Caco-2 (cell line): Measurements from ENCODE around the gene TBC1D17. TPM values are rescaled to one million over a fixed set of nuclear protein-coding genes. Genes with fewer than 3 reads are reported as not detected.
A peak's percentile ranks its signal among the peaks of the same experiment; 100 is the strongest.

Experiments
- BruUV-seq: library from RNA; stranded (reverse); fragments of 400-500 nt; replicated peaks from 2 replicates; lab custom pipeline; 2021; lab: Mats Ljungman, UMichigan
- CTCF ChIA-PET: fragments of 300-600 bp; sonication (Branson Sonifier 250); formaldehyde crosslinking; loops from one replicate; lab custom pipeline; 2022; ENCODE audit warnings: antibody characterized with exemption; lab: Charles Lee
- POLR2A ChIA-PET: fragments of 300-600 bp; sonication (Branson Sonifier 250); formaldehyde crosslinking; loops from one replicate; lab custom pipeline; 2022; ENCODE audit warnings: antibody characterized with exemption; lab: Charles Lee
- DNase-seq, 2 experiments: peaks; one replicate each; pipeline versions ENCODE4 v3.0.0 to v3.0.0-alpha.2; 2020 to 2022
- H3K27me3 ChIP-seq: replicated peaks from 2 replicates; pipeline ENCODE4 v1.6.0; 2011; ENCODE audit warnings: low read length; ENCODE audit not compliant: control insufficient read depth, insufficient read depth
- H3K36me3 ChIP-seq: 2 replicates; pipeline ENCODE4 v1.5.1; 2011; ENCODE audit warnings: low read length; ENCODE audit not compliant: control insufficient read depth, insufficient read depth
- H3K4me1 ChIP-seq: fragments of 250-450 bp; sonication (Bioruptor Pico); 2 replicates; pipeline ENCODE4 v1.5.1; 2020; ENCODE audit warnings: mild to moderate bottlenecking
- H3K4me3 ChIP-seq: 2 replicates; pipeline ENCODE4 v1.5.1; 2011; ENCODE audit warnings: low read depth, mild to moderate bottlenecking, control low read depth, low read length
- H3K9me3 ChIP-seq: fragments of 250-450 bp; sonication (Bioruptor Pico); 2 replicates; pipeline ENCODE4 v1.5.1; 2020; ENCODE audit warnings: mild to moderate bottlenecking, moderate library complexity
- H3K27ac Mint-ChIP-seq: one replicate; pipeline ENCODE4 v1.8.0; 2022; ENCODE audit warnings: mixed read lengths; ENCODE audit not compliant: unreplicated experiment
- H3K27me3 Mint-ChIP-seq: one replicate; pipeline ENCODE4 v1.8.0; 2022; ENCODE audit warnings: mixed read lengths; ENCODE audit not compliant: insufficient read depth, unreplicated experiment
- H3K36me3 Mint-ChIP-seq: one replicate; pipeline ENCODE4 v1.8.0; 2022; ENCODE audit warnings: mild to moderate bottlenecking, mixed read lengths; ENCODE audit not compliant: insufficient read depth, unreplicated experiment
- H3K4me1 Mint-ChIP-seq: one replicate; pipeline ENCODE4 v1.8.0; 2022; ENCODE audit warnings: low read depth, mixed read lengths; ENCODE audit not compliant: unreplicated experiment
- H3K4me3 Mint-ChIP-seq: one replicate; pipeline ENCODE4 v1.8.0; 2022; ENCODE audit warnings: mild to moderate bottlenecking, moderate library complexity, mixed read lengths; ENCODE audit not compliant: unreplicated experiment
- H3K9me3 Mint-ChIP-seq: one replicate; pipeline ENCODE4 v1.8.0; 2022; ENCODE audit warnings: mixed read lengths; ENCODE audit not compliant: unreplicated experiment
- CTCF ChIP-seq, 2 experiments: fragments of 200-600 bp in 1 of 2; IDR thresholded peaks; 1 replicate in 1 of 2; 2 replicates in 1 of 2; pipeline versions ENCODE4 v1.5.1 to v1.8.0; 2011 to 2022; ENCODE audit warnings: antibody characterized with exemption in 1 of 2, control low read depth in 1 of 2, inconsistent platforms in 1 of 2, low read depth in 1 of 2, low read length in 1 of 2, mild to moderate bottlenecking in 1 of 2, moderate library complexity in 1 of 2; ENCODE audit not compliant: insufficient read depth in 1 of 2, severe bottlenecking in 1 of 2, unreplicated experiment in 1 of 2
- intact Hi-C: fragments of 100-400 bp; cut with micrococcal nuclease; formaldehyde crosslinking; loops from one replicate; pipeline ENCODE4 v1.10.0; 2022; ENCODE audit not compliant: unreplicated experiment
- total RNA-seq: library from RNA; stranded (reverse); gene quantifications from 2 replicates; pipeline ENCODE4 v1.2.3, GENCODE V29; 2022

TBC1D17 gene
- total RNA-seq, 1 experiment from 2014 or later, result 55.3 TPM

- no TSS peak for BruUV-seq
- Mint-ChIP-seq H3K4me3 (peak overlapping the region; percentile 27), H3K27me3 (no peaks in the 10 kb centered on the region), H3K27ac (no peak overlapping the region), H3K4me1 (no peaks in the 10 kb centered on the region), H3K9me3 (no peaks in the 10 kb centered on the region), H3K36me3 (peaks cover 19% of the 10 kb centered on the region)
- peaks cover 11% of the 10 kb centered on the region for H3K4me1 ChIP-seq
- H3K9me3 ChIP-seq, result no peaks in the 10 kb centered on the region
- POLR2A ChIA-PET, result no interaction called here
- DNase-seq, result no peak
- no peaks in the 10 kb centered on the region for H3K27me3 ChIP-seq
- peaks cover 4% of the 10 kb centered on the region for H3K36me3 ChIP-seq
- CTCF ChIA-PET, result interaction anchor here (0.6 kb wide), 1 partner anchor 424 kb away, joined by 3 read pairs; no protein-coding TSS in a partner anchor
- intact Hi-C loops, result loop anchor here (10.0 kb wide), 1 partner anchor 442 kb away; no protein-coding TSS in a partner anchor
- TF ChIP-seq CTCF (IDR thresholded peaks at IDR 0.05; ENCODE audit: insufficient read depth in 1 of 2, low read depth in 1 of 2, low read length in 1 of 2, severe bottlenecking in 1 of 2, unreplicated experiment in 1 of 2), result no peak
- H3K4me3 ChIP-seq, result no peak overlapping the region
Observed at GRCh38 chr19:49872245-49873128, 5.0 kb upstream of the TBC1D17 start.

- BruUV-seq, result no TSS peak
- intact Hi-C loops, result loop anchor here (10.0 kb wide), 1 partner anchor 442 kb away; no protein-coding TSS in a partner anchor
- POLR2A ChIA-PET, result no interaction called here
- no peak for DNase-seq
- no peaks in the 10 kb centered on the region for H3K9me3 ChIP-seq
- H3K36me3 ChIP-seq, result peaks cover 4% of the 10 kb centered on the region
- H3K4me3 Mint-ChIP-seq, result no peak overlapping the region
- CTCF ChIA-PET, result no interaction called here
- peaks cover 10% of the 10 kb centered on the region for H3K4me1 ChIP-seq
- H3K36me3 Mint-ChIP-seq, result peaks cover 14% of the 10 kb centered on the region
- no peak for TF ChIP-seq CTCF (IDR thresholded peaks at IDR 0.05; ENCODE audit: insufficient read depth in 1 of 2, low read depth in 1 of 2, low read length in 1 of 2, severe bottlenecking in 1 of 2, unreplicated experiment in 1 of 2)
- H3K27me3 ChIP-seq, result no peaks in the 10 kb centered on the region
- no peaks in the 10 kb centered on the region for H3K27me3 Mint-ChIP-seq
- no peaks in the 10 kb centered on the region for H3K9me3 Mint-ChIP-seq
- H3K4me1 Mint-ChIP-seq, result no peaks in the 10 kb centered on the region
- no peak overlapping the region for H3K4me3 ChIP-seq
- H3K27ac Mint-ChIP-seq, result no peak overlapping the region
Observed at GRCh38 chr19:49873129-49873521, 4.4 kb upstream of the TBC1D17 start.

GRCh38 chr19:49873834-49874233 is 3.7 kb upstream of the TBC1D17 start:
- ChIA-PET CTCF (no interaction called here), POLR2A (no interaction called here)
- H3K4me1 ChIP-seq, result peaks cover 7% of the 10 kb centered on the region; the same call in 1 of the 2 replicates
- BruUV-seq, result no TSS peak
- H3K36me3 ChIP-seq, result peaks cover 4% of the 10 kb centered on the region
- intact Hi-C loops, result loop anchor here (10.0 kb wide), 1 partner anchor 441 kb away; no protein-coding TSS in a partner anchor
- no peaks in the 10 kb centered on the region for H3K9me3 ChIP-seq
- no peak for TF ChIP-seq CTCF (IDR thresholded peaks at IDR 0.05; ENCODE audit: insufficient read depth in 1 of 2, low read depth in 1 of 2, low read length in 1 of 2, severe bottlenecking in 1 of 2, unreplicated experiment in 1 of 2)
- no peak for DNase-seq
- H3K4me3 ChIP-seq, result no peak overlapping the region
- no peaks in the 10 kb centered on the region for H3K27me3 Mint-ChIP-seq
- H3K4me3 Mint-ChIP-seq, result no peak overlapping the region
- H3K36me3 Mint-ChIP-seq, result peaks cover 14% of the 10 kb centered on the region
- no peaks in the 10 kb centered on the region for H3K4me1 Mint-ChIP-seq
- H3K27me3 ChIP-seq, result no peaks in the 10 kb centered on the region
- no peaks in the 10 kb centered on the region for H3K9me3 Mint-ChIP-seq
- no peak overlapping the region for H3K27ac Mint-ChIP-seq
